ENCODE results near the gene MED25.

DNA sequence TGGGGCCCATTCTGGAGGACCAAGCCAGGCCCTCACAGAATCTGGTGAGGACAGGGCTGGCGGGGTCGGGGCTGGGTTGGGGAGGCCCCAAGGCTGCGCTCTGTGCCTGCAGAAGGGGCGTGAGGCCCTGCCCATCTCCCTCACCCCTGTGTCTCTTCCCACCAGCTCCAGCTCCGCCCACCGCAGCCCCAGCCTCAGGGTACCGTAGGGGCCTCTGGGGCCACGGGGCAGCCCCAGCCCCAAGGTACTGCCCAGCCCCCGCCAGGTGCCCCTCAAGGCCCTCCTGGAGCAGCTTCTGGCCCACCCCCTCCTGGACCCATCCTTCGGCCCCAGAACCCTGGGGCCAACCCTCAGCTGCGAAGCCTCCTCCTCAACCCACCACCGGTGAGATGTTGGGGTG lies 17.5 kb downstream of the MED25 start:
- TF ChIP-seq, protein P1, sequence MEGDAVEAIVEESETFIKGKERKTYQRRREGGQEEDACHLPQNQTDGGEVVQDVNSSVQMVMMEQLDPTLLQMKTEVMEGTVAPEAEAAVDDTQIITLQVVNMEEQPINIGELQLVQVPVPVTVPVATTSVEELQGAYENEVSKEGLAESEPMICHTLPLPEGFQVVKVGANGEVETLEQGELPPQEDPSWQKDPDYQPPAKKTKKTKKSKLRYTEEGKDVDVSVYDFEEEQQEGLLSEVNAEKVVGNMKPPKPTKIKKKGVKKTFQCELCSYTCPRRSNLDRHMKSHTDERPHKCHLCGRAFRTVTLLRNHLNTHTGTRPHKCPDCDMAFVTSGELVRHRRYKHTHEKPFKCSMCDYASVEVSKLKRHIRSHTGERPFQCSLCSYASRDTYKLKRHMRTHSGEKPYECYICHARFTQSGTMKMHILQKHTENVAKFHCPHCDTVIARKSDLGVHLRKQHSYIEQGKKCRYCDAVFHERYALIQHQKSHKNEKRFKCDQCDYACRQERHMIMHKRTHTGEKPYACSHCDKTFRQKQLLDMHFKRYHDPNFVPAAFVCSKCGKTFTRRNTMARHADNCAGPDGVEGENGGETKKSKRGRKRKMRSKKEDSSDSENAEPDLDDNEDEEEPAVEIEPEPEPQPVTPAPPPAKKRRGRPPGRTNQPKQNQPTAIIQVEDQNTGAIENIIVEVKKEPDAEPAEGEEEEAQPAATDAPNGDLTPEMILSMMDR (IDR thresholded peaks at IDR 0.05; ENCODE audit: insufficient read depth, low read length), result no peak
- TF ChIP-seq POLR2AphosphoS5 (IDR thresholded peaks at IDR 0.05; ENCODE audit: low read depth) (no peak), SPI1 (IDR thresholded peaks at IDR 0.05; ENCODE audit: borderline replicate concordance, low read depth) (no peak), GABPA (IDR thresholded peaks at IDR 0.05; ENCODE audit: low read depth) (no peak)
- TF ChIP-seq, protein P2, sequence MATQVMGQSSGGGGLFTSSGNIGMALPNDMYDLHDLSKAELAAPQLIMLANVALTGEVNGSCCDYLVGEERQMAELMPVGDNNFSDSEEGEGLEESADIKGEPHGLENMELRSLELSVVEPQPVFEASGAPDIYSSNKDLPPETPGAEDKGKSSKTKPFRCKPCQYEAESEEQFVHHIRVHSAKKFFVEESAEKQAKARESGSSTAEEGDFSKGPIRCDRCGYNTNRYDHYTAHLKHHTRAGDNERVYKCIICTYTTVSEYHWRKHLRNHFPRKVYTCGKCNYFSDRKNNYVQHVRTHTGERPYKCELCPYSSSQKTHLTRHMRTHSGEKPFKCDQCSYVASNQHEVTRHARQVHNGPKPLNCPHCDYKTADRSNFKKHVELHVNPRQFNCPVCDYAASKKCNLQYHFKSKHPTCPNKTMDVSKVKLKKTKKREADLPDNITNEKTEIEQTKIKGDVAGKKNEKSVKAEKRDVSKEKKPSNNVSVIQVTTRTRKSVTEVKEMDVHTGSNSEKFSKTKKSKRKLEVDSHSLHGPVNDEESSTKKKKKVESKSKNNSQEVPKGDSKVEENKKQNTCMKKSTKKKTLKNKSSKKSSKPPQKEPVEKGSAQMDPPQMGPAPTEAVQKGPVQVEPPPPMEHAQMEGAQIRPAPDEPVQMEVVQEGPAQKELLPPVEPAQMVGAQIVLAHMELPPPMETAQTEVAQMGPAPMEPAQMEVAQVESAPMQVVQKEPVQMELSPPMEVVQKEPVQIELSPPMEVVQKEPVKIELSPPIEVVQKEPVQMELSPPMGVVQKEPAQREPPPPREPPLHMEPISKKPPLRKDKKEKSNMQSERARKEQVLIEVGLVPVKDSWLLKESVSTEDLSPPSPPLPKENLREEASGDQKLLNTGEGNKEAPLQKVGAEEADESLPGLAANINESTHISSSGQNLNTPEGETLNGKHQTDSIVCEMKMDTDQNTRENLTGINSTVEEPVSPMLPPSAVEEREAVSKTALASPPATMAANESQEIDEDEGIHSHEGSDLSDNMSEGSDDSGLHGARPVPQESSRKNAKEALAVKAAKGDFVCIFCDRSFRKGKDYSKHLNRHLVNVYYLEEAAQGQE (IDR thresholded peaks at IDR 0.05; ENCODE audit: insufficient replicate concordance, low read depth), result no peak
